ENCODE results near the gene INAFM1.
"Not testable (repeated sequence)": the region's sequence is repeated elsewhere in the genome, so short reads cannot be mapped to it uniquely, and the experiment has no call there.

Gene INAFM1

GRCh38 chr19:47268028-47268427 lies 6.7 kb upstream of the INAFM1 start:
- DNase-seq (ENCODE audit: low spot score), result no peak

- no peak for DNase-seq (ENCODE audit: low spot score)
These were observed 5.1 kb upstream of the INAFM1 start for GRCh38 chr19:47269596-47269995.

GRCh38 chr19:47270408-47270807 lies 4.3 kb upstream of the INAFM1 start:
- DNase-seq (ENCODE audit: low spot score), result no peak

GRCh38 chr19:47271949-47272348 lies 2.7 kb upstream of the INAFM1 start:
- DNase-seq (ENCODE audit: low spot score), result no peak

- DNase-seq (ENCODE audit: low spot score), result no peak
These were observed 2.0 kb upstream of the INAFM1 start for GRCh38 chr19:47272448-47273312.

- DNase-seq (ENCODE audit: low spot score), result peak; percentile 91
These were observed 1.2 kb upstream of the INAFM1 start for GRCh38 chr19:47273313-47274070.

GRCh38 chr19:47274891-47275761 lies 441 bp downstream of the INAFM1 start:
- DNase-seq (ENCODE audit: low spot score), result no peak

GRCh38 chr19:47275791-47276461 lies 1.2 kb downstream of the INAFM1 start:
- no peak for DNase-seq (ENCODE audit: low spot score)

GRCh38 chr19:47276513-47276912 lies 1.8 kb downstream of the INAFM1 start:
- DNase-seq (ENCODE audit: low spot score), result not testable (repeated sequence)

GRCh38 chr19:47280183-47280797 lies 5.6 kb downstream of the INAFM1 start:
- peak; percentile 26 for DNase-seq (ENCODE audit: low spot score)

GRCh38 chr19:47283405-47284059 lies 8.8 kb downstream of the INAFM1 start:
- DNase-seq (ENCODE audit: low spot score), result no peak

- DNase-seq (ENCODE audit: low spot score), result peak; percentile 40
These were observed 9.7 kb downstream of the INAFM1 start for GRCh38 chr19:47284324-47284899.

GRCh38 chr19:47296036-47296435 lies 21.4 kb downstream of the INAFM1 start:
- peak; percentile 75 for DNase-seq (ENCODE audit: low spot score)

- not testable (repeated sequence) for DNase-seq (ENCODE audit: low spot score)
These were observed 26.2 kb downstream of the INAFM1 start for GRCh38 chr19:47300867-47301266.

GRCh38 chr19:47302249-47302648 lies 27.6 kb downstream of the INAFM1 start:
- DNase-seq (ENCODE audit: low spot score), result no peak

- no peak for DNase-seq (ENCODE audit: low spot score)
These were observed 29.3 kb downstream of the INAFM1 start for GRCh38 chr19:47303966-47304365.

- peak; percentile 60 for DNase-seq (ENCODE audit: low spot score)
These were observed 30.6 kb downstream of the INAFM1 start for GRCh38 chr19:47305309-47305751.

GRCh38 chr19:47306303-47306702 lies 31.6 kb downstream of the INAFM1 start:
- no peak for DNase-seq (ENCODE audit: low spot score)

- DNase-seq (ENCODE audit: low spot score), result no peak
These were observed 34.4 kb downstream of the INAFM1 start for GRCh38 chr19:47309038-47309437.

- no peak for DNase-seq (ENCODE audit: low spot score)
These were observed 34.9 kb downstream of the INAFM1 start, which contains the start of gene C5AR1 for GRCh38 chr19:47309608-47310007. Gene C5AR1, plus strand, starts transcription at chr19:47309861. Its CDS starts 35 bp downstream, at chr19:47309896.
